NT2/D1 (cell line): ENCODE results near the gene SMIM7.

ENCODE experiments used
- YY1 ChIP-seq: IDR thresholded peaks from 2 replicates; pipeline ENCODE4 v1.6.1; 2011; ENCODE audit not compliant: insufficient read length, insufficient read depth
- ZNF274 ChIP-seq: IDR thresholded peaks from 2 replicates; pipeline ENCODE4 v1.6.1; 2011; ENCODE audit warnings: mild to moderate bottlenecking, low read depth, low read length

- no peak for TF ChIP-seq ZNF274
- no peak for TF ChIP-seq YY1
These were observed 32.1 kb downstream of the SMIM7 start for GRCh38 chr19:16627928-16628182.
